Panc1 (cell line): Measurements from ENCODE around the gene SLC25A24.
"Not testable (repeated sequence)": the region's sequence is repeated elsewhere in the genome, so short reads cannot be mapped to it uniquely, and the experiment has no call there.

Source experiments
- POLR2AphosphoS5 ChIP-seq: IDR thresholded peaks from 2 replicates; pipeline ENCODE4 v1.6.1; 2012; ENCODE audit warnings: mild to moderate bottlenecking, low read depth, low read length, moderate library complexity
- SIN3A ChIP-seq: IDR thresholded peaks from 2 replicates; pipeline ENCODE4 v1.6.1; 2012; ENCODE audit warnings: low read depth, mild to moderate bottlenecking, low read length, moderate library complexity, borderline replicate concordance; ENCODE audit not compliant: insufficient read depth
- TCF7L2 ChIP-seq: IDR thresholded peaks from 2 replicates; pipeline ENCODE4 v1.6.1; 2011; ENCODE audit warnings: mild to moderate bottlenecking, low read depth, low read length, inconsistent platforms
- TF ChIP-seq, protein P1 (sequence below): fragments of 450-650 bp; IDR thresholded peaks from 2 replicates; pipeline ENCODE4 v1.5.1; 2017; ENCODE audit warnings: mild to moderate bottlenecking
- TF ChIP-seq, protein P2 (sequence below), 2 experiments: IDR thresholded peaks; 2 replicates each; pipeline ENCODE4 v1.6.1; 2011 to 2012; ENCODE audit warnings: low read depth in 2 of 2, control low read depth in 1 of 2, low read length in 1 of 2, mild to moderate bottlenecking in 1 of 2, moderate library complexity in 1 of 2; ENCODE audit not compliant: insufficient read depth in 1 of 2

DNA sequence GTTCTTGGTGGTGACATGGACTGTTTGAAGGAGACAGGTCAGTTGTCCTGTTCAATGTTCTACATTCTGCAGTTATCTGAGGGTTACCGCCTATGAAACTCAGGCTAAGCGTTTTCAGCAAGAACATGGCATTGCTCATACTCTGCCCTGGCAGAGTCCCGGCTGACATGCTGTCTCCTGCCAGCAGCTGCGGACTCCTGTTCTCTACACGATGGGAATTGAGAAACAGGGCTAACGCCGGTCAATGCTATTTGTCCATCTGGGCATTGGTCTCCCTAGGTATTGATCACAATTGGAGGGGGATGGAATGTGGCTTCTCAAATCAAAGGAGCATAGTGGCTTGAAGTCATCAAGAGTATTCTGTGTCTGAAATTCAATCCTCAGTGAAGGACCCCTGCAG, 23.1 kb upstream of the SLC25A24 start:
- TF ChIP-seq, protein P1, sequence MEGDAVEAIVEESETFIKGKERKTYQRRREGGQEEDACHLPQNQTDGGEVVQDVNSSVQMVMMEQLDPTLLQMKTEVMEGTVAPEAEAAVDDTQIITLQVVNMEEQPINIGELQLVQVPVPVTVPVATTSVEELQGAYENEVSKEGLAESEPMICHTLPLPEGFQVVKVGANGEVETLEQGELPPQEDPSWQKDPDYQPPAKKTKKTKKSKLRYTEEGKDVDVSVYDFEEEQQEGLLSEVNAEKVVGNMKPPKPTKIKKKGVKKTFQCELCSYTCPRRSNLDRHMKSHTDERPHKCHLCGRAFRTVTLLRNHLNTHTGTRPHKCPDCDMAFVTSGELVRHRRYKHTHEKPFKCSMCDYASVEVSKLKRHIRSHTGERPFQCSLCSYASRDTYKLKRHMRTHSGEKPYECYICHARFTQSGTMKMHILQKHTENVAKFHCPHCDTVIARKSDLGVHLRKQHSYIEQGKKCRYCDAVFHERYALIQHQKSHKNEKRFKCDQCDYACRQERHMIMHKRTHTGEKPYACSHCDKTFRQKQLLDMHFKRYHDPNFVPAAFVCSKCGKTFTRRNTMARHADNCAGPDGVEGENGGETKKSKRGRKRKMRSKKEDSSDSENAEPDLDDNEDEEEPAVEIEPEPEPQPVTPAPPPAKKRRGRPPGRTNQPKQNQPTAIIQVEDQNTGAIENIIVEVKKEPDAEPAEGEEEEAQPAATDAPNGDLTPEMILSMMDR = not testable (repeated sequence)
- TF ChIP-seq, protein P2, sequence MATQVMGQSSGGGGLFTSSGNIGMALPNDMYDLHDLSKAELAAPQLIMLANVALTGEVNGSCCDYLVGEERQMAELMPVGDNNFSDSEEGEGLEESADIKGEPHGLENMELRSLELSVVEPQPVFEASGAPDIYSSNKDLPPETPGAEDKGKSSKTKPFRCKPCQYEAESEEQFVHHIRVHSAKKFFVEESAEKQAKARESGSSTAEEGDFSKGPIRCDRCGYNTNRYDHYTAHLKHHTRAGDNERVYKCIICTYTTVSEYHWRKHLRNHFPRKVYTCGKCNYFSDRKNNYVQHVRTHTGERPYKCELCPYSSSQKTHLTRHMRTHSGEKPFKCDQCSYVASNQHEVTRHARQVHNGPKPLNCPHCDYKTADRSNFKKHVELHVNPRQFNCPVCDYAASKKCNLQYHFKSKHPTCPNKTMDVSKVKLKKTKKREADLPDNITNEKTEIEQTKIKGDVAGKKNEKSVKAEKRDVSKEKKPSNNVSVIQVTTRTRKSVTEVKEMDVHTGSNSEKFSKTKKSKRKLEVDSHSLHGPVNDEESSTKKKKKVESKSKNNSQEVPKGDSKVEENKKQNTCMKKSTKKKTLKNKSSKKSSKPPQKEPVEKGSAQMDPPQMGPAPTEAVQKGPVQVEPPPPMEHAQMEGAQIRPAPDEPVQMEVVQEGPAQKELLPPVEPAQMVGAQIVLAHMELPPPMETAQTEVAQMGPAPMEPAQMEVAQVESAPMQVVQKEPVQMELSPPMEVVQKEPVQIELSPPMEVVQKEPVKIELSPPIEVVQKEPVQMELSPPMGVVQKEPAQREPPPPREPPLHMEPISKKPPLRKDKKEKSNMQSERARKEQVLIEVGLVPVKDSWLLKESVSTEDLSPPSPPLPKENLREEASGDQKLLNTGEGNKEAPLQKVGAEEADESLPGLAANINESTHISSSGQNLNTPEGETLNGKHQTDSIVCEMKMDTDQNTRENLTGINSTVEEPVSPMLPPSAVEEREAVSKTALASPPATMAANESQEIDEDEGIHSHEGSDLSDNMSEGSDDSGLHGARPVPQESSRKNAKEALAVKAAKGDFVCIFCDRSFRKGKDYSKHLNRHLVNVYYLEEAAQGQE (IDR thresholded peaks at IDR 0.05; ENCODE audit: insufficient read depth in 1 of 2, low read depth in 2 of 2, low read length in 1 of 2) = not testable (repeated sequence)
- TF ChIP-seq POLR2AphosphoS5, TCF7L2, SIN3A: not testable (repeated sequence)
